ENCODE results near the gene FKRP. TPM values are rescaled to one million over a fixed set of nuclear protein-coding genes. Genes with fewer than 3 reads are reported as not detected.
"Not testable (repeated sequence)": the region's sequence is repeated elsewhere in the genome, so short reads cannot be mapped to it uniquely, and the experiment has no call there.

FKRP gene
- total RNA-seq, 3 donors from 2014 or later (not counting 1 experiment from before 2014, with no cell fraction given), result 19.1 to 23.3 (median 19.8) TPM

DNA sequence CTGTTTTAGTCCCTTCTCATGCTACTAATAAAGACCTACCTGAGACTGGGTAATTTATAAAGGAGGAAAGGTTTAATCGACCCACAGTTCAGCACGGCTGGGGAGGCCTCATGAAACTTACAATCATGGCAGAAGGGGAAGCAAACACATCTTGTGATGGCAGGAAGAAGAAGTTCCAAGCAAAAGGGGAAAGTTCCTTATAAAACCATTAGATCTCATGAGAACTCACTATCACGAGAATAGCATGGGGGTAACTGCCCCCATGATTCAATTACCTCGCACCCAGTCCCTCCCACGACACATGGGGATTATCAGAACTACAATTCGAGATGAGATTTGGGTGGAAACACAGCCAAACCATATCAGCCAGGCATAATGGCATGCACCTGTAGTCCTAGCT, 13.3 kb downstream of the FKRP start:
- ATAC-seq (no peak), DNase-seq (no peak)
- intact Hi-C loops (cut with micrococcal nuclease), result no loop called here

GRCh38 chr19:46759817-46760333, 14.0 kb downstream of the FKRP start:
- intact Hi-C loops (cut with micrococcal nuclease), result no loop called here
- no peak overlapping the region for H3K4me3 Mint-ChIP-seq
- DNase-seq, result no peak
- peaks cover 15% of the 10 kb centered on the region for H3K4me1 ChIP-seq (ENCODE audit: control insufficient read depth, insufficient read depth, low read length)
- no peaks in the 10 kb centered on the region for H3K36me3 Mint-ChIP-seq
- no peak overlapping the region for H3K27ac Mint-ChIP-seq
- 96% methylated on average over 7 of the region's 7 CpGs for WGBS (ENCODE audit: insufficient coverage)
- H3K9me3 Mint-ChIP-seq, result no peaks in the 10 kb centered on the region
- TF ChIP-seq, protein P1, sequence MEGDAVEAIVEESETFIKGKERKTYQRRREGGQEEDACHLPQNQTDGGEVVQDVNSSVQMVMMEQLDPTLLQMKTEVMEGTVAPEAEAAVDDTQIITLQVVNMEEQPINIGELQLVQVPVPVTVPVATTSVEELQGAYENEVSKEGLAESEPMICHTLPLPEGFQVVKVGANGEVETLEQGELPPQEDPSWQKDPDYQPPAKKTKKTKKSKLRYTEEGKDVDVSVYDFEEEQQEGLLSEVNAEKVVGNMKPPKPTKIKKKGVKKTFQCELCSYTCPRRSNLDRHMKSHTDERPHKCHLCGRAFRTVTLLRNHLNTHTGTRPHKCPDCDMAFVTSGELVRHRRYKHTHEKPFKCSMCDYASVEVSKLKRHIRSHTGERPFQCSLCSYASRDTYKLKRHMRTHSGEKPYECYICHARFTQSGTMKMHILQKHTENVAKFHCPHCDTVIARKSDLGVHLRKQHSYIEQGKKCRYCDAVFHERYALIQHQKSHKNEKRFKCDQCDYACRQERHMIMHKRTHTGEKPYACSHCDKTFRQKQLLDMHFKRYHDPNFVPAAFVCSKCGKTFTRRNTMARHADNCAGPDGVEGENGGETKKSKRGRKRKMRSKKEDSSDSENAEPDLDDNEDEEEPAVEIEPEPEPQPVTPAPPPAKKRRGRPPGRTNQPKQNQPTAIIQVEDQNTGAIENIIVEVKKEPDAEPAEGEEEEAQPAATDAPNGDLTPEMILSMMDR (IDR thresholded peaks at IDR 0.05), result no peak
- H3K27me3 ChIP-seq (ENCODE audit: control insufficient read depth, insufficient read depth, low read length), result no peaks in the 10 kb centered on the region
- no peak overlapping the region for H3K27ac ChIP-seq (ENCODE audit: low read length)
- ATAC-seq, result no peak
- H3K9me3 ChIP-seq (ENCODE audit: control insufficient read depth, insufficient read depth, low read length), result no peaks in the 10 kb centered on the region
- no peaks in the 10 kb centered on the region for H3K27me3 Mint-ChIP-seq (ENCODE audit: low read depth in 2 of 2)
- H3K4me3 ChIP-seq (ENCODE audit: low read length), result no peak overlapping the region
- no peaks in the 10 kb centered on the region for H3K36me3 ChIP-seq (ENCODE audit: control insufficient read depth, insufficient read depth, low read length)
- peaks cover 0 to 12% of the 10 kb centered on the region in 2 donors for H3K4me1 Mint-ChIP-seq

More for the DNA sequence above, 13.3 kb downstream of the FKRP start:
- no peaks in the 10 kb centered on the region for H3K36me3 ChIP-seq (ENCODE audit: control insufficient read depth, insufficient read depth, low read length)
- Mint-ChIP-seq H3K36me3 (no peaks in the 10 kb centered on the region), H3K4me1 (peaks cover 0 to 12% of the 10 kb centered on the region in 2 donors), H3K4me3 (no peak overlapping the region), H3K27ac (no peak overlapping the region), H3K27me3 (ENCODE audit: low read depth in 2 of 2) (no peaks in the 10 kb centered on the region), H3K9me3 (no peaks in the 10 kb centered on the region)
- peaks cover 15% of the 10 kb centered on the region for H3K4me1 ChIP-seq (ENCODE audit: control insufficient read depth, insufficient read depth, low read length)
- H3K27ac ChIP-seq (ENCODE audit: low read length), result no peak overlapping the region
- H3K9me3 ChIP-seq (ENCODE audit: control insufficient read depth, insufficient read depth, low read length), result no peaks in the 10 kb centered on the region
- H3K4me3 ChIP-seq (ENCODE audit: low read length), result no peak overlapping the region
- TF ChIP-seq, protein P1 (IDR thresholded peaks at IDR 0.05), result no peak
- WGBS (ENCODE audit: insufficient coverage), result 83% methylated on average over 6 of the region's 6 CpGs
- no peaks in the 10 kb centered on the region for H3K27me3 ChIP-seq (ENCODE audit: control insufficient read depth, insufficient read depth, low read length)

GRCh38 chr19:46760363-46760762, 14.5 kb downstream of the FKRP start:
- H3K36me3 Mint-ChIP-seq, result no peaks in the 10 kb centered on the region
- H3K27ac ChIP-seq (ENCODE audit: low read length), result no peak overlapping the region
- H3K4me3 ChIP-seq (ENCODE audit: low read length), result no peak overlapping the region
- no peaks in the 10 kb centered on the region for H3K9me3 Mint-ChIP-seq
- H3K4me3 Mint-ChIP-seq, result no peak overlapping the region
- no peaks in the 10 kb centered on the region for H3K36me3 ChIP-seq (ENCODE audit: control insufficient read depth, insufficient read depth, low read length)
- ATAC-seq (no peak), DNase-seq (no peak)
- TF ChIP-seq, protein P1 (IDR thresholded peaks at IDR 0.05), result no peak
- peaks cover 0 to 12% of the 10 kb centered on the region in 2 donors for H3K4me1 Mint-ChIP-seq
- 90% methylated on average over 5 of the region's 5 CpGs for WGBS (ENCODE audit: insufficient coverage)
- H3K27me3 Mint-ChIP-seq (ENCODE audit: low read depth in 2 of 2), result no peaks in the 10 kb centered on the region
- peaks cover 15% of the 10 kb centered on the region for H3K4me1 ChIP-seq (ENCODE audit: control insufficient read depth, insufficient read depth, low read length)
- no peaks in the 10 kb centered on the region for H3K27me3 ChIP-seq (ENCODE audit: control insufficient read depth, insufficient read depth, low read length)
- H3K9me3 ChIP-seq (ENCODE audit: control insufficient read depth, insufficient read depth, low read length), result no peaks in the 10 kb centered on the region
- no peak overlapping the region for H3K27ac Mint-ChIP-seq
- intact Hi-C loops (cut with micrococcal nuclease), result no loop called here

DNA sequence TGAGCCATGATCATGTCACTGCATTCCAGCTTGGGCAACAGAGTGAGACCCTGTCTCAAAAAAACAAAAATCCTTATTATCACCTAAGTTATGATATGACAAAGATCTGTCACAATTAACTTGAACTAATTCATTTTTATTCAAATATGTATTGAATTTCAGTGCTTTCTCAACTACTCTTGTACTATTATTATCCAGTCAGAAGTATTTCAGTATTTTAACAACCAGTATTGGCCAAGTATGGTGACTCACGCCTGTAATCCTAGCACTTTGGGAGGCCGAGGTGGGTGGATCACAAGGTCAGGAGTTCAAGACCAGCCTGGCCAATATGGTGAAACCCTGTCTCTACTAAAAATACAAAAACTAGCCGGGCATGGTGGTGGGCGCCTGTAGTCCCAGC, 15.0 kb downstream of the FKRP start:
- H3K27me3 ChIP-seq (ENCODE audit: control insufficient read depth, insufficient read depth, low read length); H3K27me3 Mint-ChIP-seq (ENCODE audit: low read depth in 2 of 2); H3K4me3 Mint-ChIP-seq; H3K4me3 ChIP-seq (ENCODE audit: low read length); intact Hi-C loops (cut with micrococcal nuclease); ATAC-seq; H3K9me3 ChIP-seq (ENCODE audit: control insufficient read depth, insufficient read depth, low read length); DNase-seq; H3K36me3 Mint-ChIP-seq; H3K27ac ChIP-seq (ENCODE audit: low read length); H3K27ac Mint-ChIP-seq; H3K36me3 ChIP-seq (ENCODE audit: control insufficient read depth, insufficient read depth, low read length); H3K9me3 Mint-ChIP-seq: not testable (repeated sequence)
- H3K4me1 Mint-ChIP-seq, result peaks cover 0 to 12% of the 10 kb centered on the region in 2 donors
- 76% methylated on average over 3 of the region's 4 CpGs for WGBS (ENCODE audit: insufficient coverage)
- H3K4me1 ChIP-seq (ENCODE audit: control insufficient read depth, insufficient read depth, low read length), result peaks cover 15% of the 10 kb centered on the region
